ENCODE measurements around the gene AATF.

AATF gene

DNA sequence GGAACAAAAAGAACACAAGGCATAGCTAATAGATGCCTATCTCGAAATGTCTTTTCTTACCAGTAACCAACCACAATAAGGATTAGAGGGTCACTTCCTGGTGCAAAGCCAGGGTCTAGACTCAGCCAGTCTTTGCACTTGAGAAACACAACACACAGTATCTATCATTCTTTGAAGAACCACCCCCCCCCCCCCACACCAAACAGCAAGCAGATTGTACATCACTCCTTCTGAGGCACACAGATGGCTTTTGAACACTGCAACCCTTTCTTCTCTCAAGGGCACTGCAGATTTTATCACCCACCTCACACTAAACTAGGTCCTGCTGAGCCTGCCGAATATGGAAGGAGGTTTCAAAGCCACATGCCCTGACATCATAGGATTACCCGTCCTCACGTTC lies 145.6 kb downstream of the AATF start:
- no peak overlapping the region for H2BK5ac ChIP-seq (ENCODE audit: low read depth, low read length, poor library complexity)
- no peaks in the 10 kb centered on the region for H3K79me2 ChIP-seq (ENCODE audit: control insufficient read depth, insufficient read depth, low read length, poor library complexity)
- H2BK120ac ChIP-seq (ENCODE audit: insufficient read depth, low read length, poor library complexity): no peak overlapping the region
- H3K18ac ChIP-seq (ENCODE audit: low read length): no peak overlapping the region
- H3K79me1 ChIP-seq (ENCODE audit: low read length): peaks cover 1% of the 10 kb centered on the region
- no peak overlapping the region for H2AFZ ChIP-seq (ENCODE audit: insufficient read depth, low read length, poor library complexity)
- no peak overlapping the region for H3K14ac ChIP-seq (ENCODE audit: low read length)
- H3K23ac ChIP-seq (ENCODE audit: low read length): no peak overlapping the region
- no peak overlapping the region for H3K4ac ChIP-seq (ENCODE audit: low read depth, low read length)
- peaks cover 31 to 45% of the 10 kb centered on the region in 2 experiments for H3K36me3 ChIP-seq (ENCODE audit: control insufficient read depth in 1 of 2, insufficient read depth in 2 of 2, low read length in 2 of 2)
- H3K4me1 ChIP-seq (ENCODE audit: control insufficient read depth in 1 of 2, insufficient read depth in 2 of 2, low read length in 2 of 2): peaks cover 0 to 3% of the 10 kb centered on the region in 2 experiments
- H3K4me3 ChIP-seq (ENCODE audit: low read depth, low read length): no peak overlapping the region
- H2AK5ac ChIP-seq (ENCODE audit: low read length): no peak overlapping the region
- DNase-seq: no peak
- no peaks in the 10 kb centered on the region for H3K9me3 ChIP-seq (ENCODE audit: insufficient read depth, low read depth, low read length)
- H3K27ac ChIP-seq (ENCODE audit: low read depth, low read length): no peak overlapping the region
- H4K91ac ChIP-seq (ENCODE audit: low read depth, low read length): no peak overlapping the region
- H4K8ac ChIP-seq (ENCODE audit: low read depth, low read length): no peak overlapping the region
- no peak overlapping the region for H2BK12ac ChIP-seq (ENCODE audit: low read length)
- no peak overlapping the region for H4K12ac ChIP-seq (ENCODE audit: low read depth, low read length)
- no peak overlapping the region for H3K4me2 ChIP-seq (ENCODE audit: low read length)
- no peaks in the 10 kb centered on the region for H3K27me3 ChIP-seq (ENCODE audit: insufficient read depth, low read length)
- no peak overlapping the region for H3K9ac ChIP-seq (ENCODE audit: low read length)
- WGBS (ENCODE audit: extremely low coverage, insufficient coverage, insufficient read length): no CpG with 5 or more reads among the region's 4 CpGs

DNA sequence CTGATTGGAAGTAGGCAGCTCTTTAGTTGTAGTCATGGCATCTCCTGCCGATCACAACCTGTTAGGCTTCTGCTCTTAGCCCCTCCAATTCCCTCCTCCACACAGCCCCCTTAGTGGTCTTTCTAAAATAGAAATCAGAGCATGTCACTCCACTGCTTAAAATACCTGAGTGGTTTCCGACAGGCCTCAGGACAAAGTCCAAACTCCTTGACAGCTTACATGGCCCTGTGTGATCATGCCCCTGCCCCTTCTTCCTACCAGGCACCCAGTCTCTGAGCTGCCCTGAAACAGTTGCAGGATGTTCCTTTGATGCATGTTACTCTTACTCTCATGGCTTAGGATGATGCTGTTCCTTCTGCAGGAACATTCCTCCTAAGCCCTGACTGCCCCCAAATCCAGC lies 147.3 kb downstream of the AATF start:
- Histone ChIP-seq H3K4me1 (ENCODE audit: control insufficient read depth in 1 of 2, insufficient read depth in 2 of 2, low read length in 2 of 2) (peaks cover 0 to 3% of the 10 kb centered on the region in 2 experiments), H3K23ac (ENCODE audit: low read length) (no peak overlapping the region), H3K9ac (ENCODE audit: low read length) (no peak overlapping the region), H4K12ac (ENCODE audit: low read depth, low read length) (no peak overlapping the region), H3K36me3 (ENCODE audit: control insufficient read depth in 1 of 2, insufficient read depth in 2 of 2, low read length in 2 of 2) (peaks cover 27 to 41% of the 10 kb centered on the region in 2 experiments), H2BK12ac (ENCODE audit: low read length) (no peak overlapping the region), H4K8ac (ENCODE audit: low read depth, low read length) (no peak overlapping the region), H3K14ac (ENCODE audit: low read length) (no peak overlapping the region), H3K4me3 (ENCODE audit: low read depth, low read length) (no peak overlapping the region), H4K91ac (ENCODE audit: low read depth, low read length) (no peak overlapping the region), H2BK5ac (ENCODE audit: low read depth, low read length, poor library complexity) (no peak overlapping the region), H3K18ac (ENCODE audit: low read length) (no peak overlapping the region), H2AFZ (ENCODE audit: insufficient read depth, low read length, poor library complexity) (no peak overlapping the region), H3K79me2 (ENCODE audit: control insufficient read depth, insufficient read depth, low read length, poor library complexity) (no peaks in the 10 kb centered on the region), H3K27me3 (ENCODE audit: insufficient read depth, low read length) (no peaks in the 10 kb centered on the region), H3K4ac (ENCODE audit: low read depth, low read length) (no peak overlapping the region), H3K9me3 (ENCODE audit: insufficient read depth, low read depth, low read length) (no peaks in the 10 kb centered on the region), H3K4me2 (ENCODE audit: low read length) (no peak overlapping the region), H2AK5ac (ENCODE audit: low read length) (no peak overlapping the region), H3K79me1 (ENCODE audit: low read length) (peaks cover 1% of the 10 kb centered on the region), H2BK120ac (ENCODE audit: insufficient read depth, low read length, poor library complexity) (no peak overlapping the region), H3K27ac (ENCODE audit: low read depth, low read length) (no peak overlapping the region)
- DNase-seq: no peak
- WGBS (ENCODE audit: extremely low coverage, insufficient coverage, insufficient read length): no CpG with 5 or more reads among the region's 2 CpGs

DNA sequence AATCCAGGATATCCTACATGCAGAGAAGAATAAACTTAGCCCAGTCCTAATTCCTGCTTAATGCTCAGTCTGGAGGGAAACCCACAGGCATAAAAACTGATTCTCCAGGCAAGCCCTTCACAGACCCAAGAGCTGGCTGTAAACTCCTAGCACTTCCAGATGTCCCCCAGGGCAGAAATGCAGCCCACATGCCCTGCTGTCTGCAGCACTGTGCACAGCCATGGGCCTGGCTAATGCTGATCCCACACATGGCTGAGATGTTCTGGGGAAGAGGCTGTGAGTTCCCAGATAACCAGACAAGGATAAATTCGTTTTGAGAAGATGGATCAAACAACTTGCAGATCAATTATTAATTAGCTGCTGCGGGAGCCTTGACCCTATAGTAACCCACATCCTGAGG lies 148.4 kb downstream of the AATF start:
- Histone ChIP-seq H3K79me2 (ENCODE audit: control insufficient read depth, insufficient read depth, low read length, poor library complexity) (no peaks in the 10 kb centered on the region), H4K12ac (ENCODE audit: low read depth, low read length) (no peak overlapping the region), H2BK120ac (ENCODE audit: insufficient read depth, low read length, poor library complexity) (no peak overlapping the region), H3K4me1 (ENCODE audit: control insufficient read depth in 1 of 2, insufficient read depth in 2 of 2, low read length in 2 of 2) (no peaks in the 10 kb centered on the region), H3K18ac (ENCODE audit: low read length) (no peak overlapping the region), H3K4ac (ENCODE audit: low read depth, low read length) (no peak overlapping the region), H2AFZ (ENCODE audit: insufficient read depth, low read length, poor library complexity) (no peak overlapping the region), H3K36me3 (ENCODE audit: control insufficient read depth in 1 of 2, insufficient read depth in 2 of 2, low read length in 2 of 2) (peaks cover 27 to 42% of the 10 kb centered on the region in 2 experiments), H3K27ac (ENCODE audit: low read depth, low read length) (no peak overlapping the region), H3K9me3 (ENCODE audit: insufficient read depth, low read depth, low read length) (no peaks in the 10 kb centered on the region), H4K8ac (ENCODE audit: low read depth, low read length) (no peak overlapping the region), H3K79me1 (ENCODE audit: low read length) (no peaks in the 10 kb centered on the region), H2AK5ac (ENCODE audit: low read length) (no peak overlapping the region), H2BK12ac (ENCODE audit: low read length) (no peak overlapping the region), H3K27me3 (ENCODE audit: insufficient read depth, low read length) (no peaks in the 10 kb centered on the region), H2BK5ac (ENCODE audit: low read depth, low read length, poor library complexity) (no peak overlapping the region), H3K4me2 (ENCODE audit: low read length) (no peak overlapping the region), H4K91ac (ENCODE audit: low read depth, low read length) (no peak overlapping the region), H3K14ac (ENCODE audit: low read length) (no peak overlapping the region), H3K4me3 (ENCODE audit: low read depth, low read length) (no peak overlapping the region), H3K9ac (ENCODE audit: low read length) (no peak overlapping the region), H3K23ac (ENCODE audit: low read length) (no peak overlapping the region)
- no peak for DNase-seq
- WGBS (ENCODE audit: extremely low coverage, insufficient coverage, insufficient read length): no CpG with 5 or more reads among the region's 2 CpGs

DNA sequence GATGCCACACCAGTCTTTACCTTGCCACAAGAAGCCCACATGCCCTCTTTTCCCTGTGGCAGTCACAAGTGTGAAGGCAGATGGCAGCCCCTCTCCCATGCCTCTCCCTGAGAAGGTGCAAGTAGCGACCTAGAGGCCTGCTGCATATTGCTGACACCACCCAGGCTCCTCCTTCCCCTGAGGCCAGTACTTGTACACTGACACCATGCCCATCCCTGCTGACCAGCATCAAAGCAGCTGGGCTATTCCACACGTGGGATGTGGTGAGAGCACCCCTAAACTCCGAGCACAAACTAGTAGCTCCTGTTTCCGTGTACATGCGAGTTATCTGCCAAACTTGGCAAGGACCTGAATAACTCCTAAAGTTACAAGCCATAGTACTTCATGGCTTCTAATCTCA lies 149.4 kb downstream of the AATF start:
- no CpG with 5 or more reads among the region's 5 CpGs for WGBS (ENCODE audit: extremely low coverage, insufficient coverage, insufficient read length)
- no peaks in the 10 kb centered on the region for H3K4me1 ChIP-seq (ENCODE audit: control insufficient read depth in 1 of 2, insufficient read depth in 2 of 2, low read length in 2 of 2)
- no peak overlapping the region for H4K8ac ChIP-seq (ENCODE audit: low read depth, low read length)
- H2AFZ ChIP-seq (ENCODE audit: insufficient read depth, low read length, poor library complexity): no peak overlapping the region
- no peak overlapping the region for H3K18ac ChIP-seq (ENCODE audit: low read length)
- H3K79me1 ChIP-seq (ENCODE audit: low read length): no peaks in the 10 kb centered on the region
- no peak overlapping the region for H3K9ac ChIP-seq (ENCODE audit: low read length)
- no peak overlapping the region for H3K14ac ChIP-seq (ENCODE audit: low read length)
- H2BK12ac ChIP-seq (ENCODE audit: low read length): no peak overlapping the region
- H2BK5ac ChIP-seq (ENCODE audit: low read depth, low read length, poor library complexity): no peak overlapping the region
- H3K27me3 ChIP-seq (ENCODE audit: insufficient read depth, low read length): no peaks in the 10 kb centered on the region
- no peaks in the 10 kb centered on the region for H3K79me2 ChIP-seq (ENCODE audit: control insufficient read depth, insufficient read depth, low read length, poor library complexity)
- peaks cover 31 to 44% of the 10 kb centered on the region in 2 experiments for H3K36me3 ChIP-seq (ENCODE audit: control insufficient read depth in 1 of 2, insufficient read depth in 2 of 2, low read length in 2 of 2)
- H2BK120ac ChIP-seq (ENCODE audit: insufficient read depth, low read length, poor library complexity): no peak overlapping the region
- H3K23ac ChIP-seq (ENCODE audit: low read length): no peak overlapping the region
- H4K91ac ChIP-seq (ENCODE audit: low read depth, low read length): no peak overlapping the region
- H3K9me3 ChIP-seq (ENCODE audit: insufficient read depth, low read depth, low read length): no peaks in the 10 kb centered on the region
- DNase-seq: no peak
- H2AK5ac ChIP-seq (ENCODE audit: low read length): no peak overlapping the region
- H3K27ac ChIP-seq (ENCODE audit: low read depth, low read length): no peak overlapping the region
- H4K12ac ChIP-seq (ENCODE audit: low read depth, low read length): peak overlapping the region; percentile 48
- no peak overlapping the region for H3K4ac ChIP-seq (ENCODE audit: low read depth, low read length)
- no peak overlapping the region for H3K4me3 ChIP-seq (ENCODE audit: low read depth, low read length)
- no peak overlapping the region for H3K4me2 ChIP-seq (ENCODE audit: low read length)

Measured in trophoblast cell (in vitro differentiated cells and primary cell).